Peyer's patch (tissue), 4 donors: ENCODE measurements around the gene PEAK1. TPM values are rescaled to one million over a fixed set of nuclear protein-coding genes. Genes with fewer than 3 reads are reported as not detected.

ENCODE experiments used
- DNase-seq, 3 donors: peaks; one replicate each; pipeline ENCODE4 v3.0.0-alpha.2; 2017 to 2019
- H3K27ac ChIP-seq, 4 donors: fragments of 200-600 bp; sonication (generic); one replicate each; pipeline ENCODE4 v1.5.1; 2016 to 2019
- H3K27me3 ChIP-seq, 2 donors: fragments of 200-600 bp; sonication (generic); one replicate each; pipeline ENCODE4 v1.5.1; 2019
- H3K36me3 ChIP-seq, 3 donors: fragments of 200-600 bp; sonication (generic); one replicate each; pipeline ENCODE4 v1.5.1; 2016 to 2019
- H3K4me1 ChIP-seq, 4 donors: fragments of 200-600 bp; sonication (generic); one replicate each; pipeline ENCODE4 v1.5.1; 2016 to 2019
- H3K4me3 ChIP-seq, 4 donors: fragments of 200-600 bp; sonication (generic); 1 replicate in 3 of 4; 2 replicates in 1 of 4; pipeline ENCODE4 v1.5.1; 2016 to 2019; ENCODE audit warnings: mild to moderate bottlenecking in 1 of 4
- H3K9me3 ChIP-seq, 4 donors: fragments of 200-600 bp; sonication (generic); one replicate each; pipeline ENCODE4 v1.5.1; 2016 to 2019; ENCODE audit warnings: mild to moderate bottlenecking in 1 of 4
- POLR2A ChIP-seq, 2 donors: fragments of 450-650 bp; IDR thresholded peaks; one replicate each; pipeline ENCODE4 v1.5.1; 2017; ENCODE audit warnings: antibody characterized with exemption in 2 of 2, mild to moderate bottlenecking in 2 of 2, moderate library complexity in 2 of 2
- total RNA-seq, 4 donors: library from RNA; depleted of rRNA; stranded (reverse); fragments of >200 nt; gene quantifications; one replicate each; pipeline ENCODE4 v1.1.0, GENCODE V29; 2016
- TF ChIP-seq, protein P1 (sequence below), 6 experiments: fragments of 450-650 bp in 4 of 6; fragments of 200-600 bp in 2 of 6; sonication (generic) in 1 of 6; IDR thresholded peaks; one replicate each; pipeline ENCODE4 v1.5.1; 2017 to 2019; ENCODE audit warnings: antibody characterized with exemption in 6 of 6, mild to moderate bottlenecking in 3 of 6, moderate library complexity in 1 of 6

PEAK1 gene
- total RNA-seq, 4 donors from 2014 or later: 28.7 to 81.7 (median 52.4) TPM

DNA sequence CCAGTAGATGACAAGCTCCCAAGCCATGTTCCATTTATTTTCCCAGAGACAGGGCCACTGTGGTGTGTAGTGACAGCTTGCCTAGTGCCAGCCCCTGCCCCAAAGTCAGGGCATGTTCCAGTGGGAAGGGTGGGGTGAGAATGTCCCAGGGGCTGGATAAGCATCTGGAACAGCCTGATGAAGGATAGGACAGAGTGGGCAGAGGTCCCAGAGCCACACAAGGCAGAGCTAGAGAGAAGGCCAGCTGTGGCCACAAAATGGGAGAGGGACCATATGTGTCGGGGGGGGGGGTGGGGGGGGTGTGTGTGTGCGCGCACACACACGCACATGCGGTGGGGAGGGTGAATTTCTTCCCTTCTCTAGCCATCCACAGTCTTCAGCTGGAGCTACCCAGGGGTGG is 322.0 kb downstream of the PEAK1 start:
- DNase-seq: no peak
- Histone ChIP-seq H3K27ac (no peak overlapping the region), H3K4me1 (no peaks in the 10 kb centered on the region), H3K4me3 (no peak overlapping the region), H3K27me3 (no peaks in the 10 kb centered on the region), H3K36me3 (no peaks in the 10 kb centered on the region), H3K9me3 (no peaks in the 10 kb centered on the region)
- TF ChIP-seq POLR2A (IDR thresholded peaks at IDR 0.05): no peak
- TF ChIP-seq, protein P1, sequence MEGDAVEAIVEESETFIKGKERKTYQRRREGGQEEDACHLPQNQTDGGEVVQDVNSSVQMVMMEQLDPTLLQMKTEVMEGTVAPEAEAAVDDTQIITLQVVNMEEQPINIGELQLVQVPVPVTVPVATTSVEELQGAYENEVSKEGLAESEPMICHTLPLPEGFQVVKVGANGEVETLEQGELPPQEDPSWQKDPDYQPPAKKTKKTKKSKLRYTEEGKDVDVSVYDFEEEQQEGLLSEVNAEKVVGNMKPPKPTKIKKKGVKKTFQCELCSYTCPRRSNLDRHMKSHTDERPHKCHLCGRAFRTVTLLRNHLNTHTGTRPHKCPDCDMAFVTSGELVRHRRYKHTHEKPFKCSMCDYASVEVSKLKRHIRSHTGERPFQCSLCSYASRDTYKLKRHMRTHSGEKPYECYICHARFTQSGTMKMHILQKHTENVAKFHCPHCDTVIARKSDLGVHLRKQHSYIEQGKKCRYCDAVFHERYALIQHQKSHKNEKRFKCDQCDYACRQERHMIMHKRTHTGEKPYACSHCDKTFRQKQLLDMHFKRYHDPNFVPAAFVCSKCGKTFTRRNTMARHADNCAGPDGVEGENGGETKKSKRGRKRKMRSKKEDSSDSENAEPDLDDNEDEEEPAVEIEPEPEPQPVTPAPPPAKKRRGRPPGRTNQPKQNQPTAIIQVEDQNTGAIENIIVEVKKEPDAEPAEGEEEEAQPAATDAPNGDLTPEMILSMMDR (IDR thresholded peaks at IDR 0.05): no peak

GRCh38 chr15:77097248-77097721 is 322.6 kb downstream of the PEAK1 start:
- Histone ChIP-seq H3K4me1 (no peaks in the 10 kb centered on the region), H3K9me3 (no peaks in the 10 kb centered on the region), H3K27me3 (no peaks in the 10 kb centered on the region), H3K27ac (no peak overlapping the region), H3K36me3 (no peaks in the 10 kb centered on the region), H3K4me3 (no peak overlapping the region)
- TF ChIP-seq, protein P1 (IDR thresholded peaks at IDR 0.05): no peak
- TF ChIP-seq POLR2A (IDR thresholded peaks at IDR 0.05): no peak
- no peak for DNase-seq

- Histone ChIP-seq H3K27ac (no peak overlapping the region), H3K4me1 (no peaks in the 10 kb centered on the region), H3K27me3 (no peaks in the 10 kb centered on the region), H3K9me3 (no peaks in the 10 kb centered on the region), H3K36me3 (no peaks in the 10 kb centered on the region), H3K4me3 (no peak overlapping the region)
- TF ChIP-seq, protein P1 (IDR thresholded peaks at IDR 0.05): no peak
- no peak for TF ChIP-seq POLR2A (IDR thresholded peaks at IDR 0.05)
- no peak for DNase-seq
Observed at GRCh38 chr15:77096541-77096940, 323.4 kb downstream of the PEAK1 start.

DNA sequence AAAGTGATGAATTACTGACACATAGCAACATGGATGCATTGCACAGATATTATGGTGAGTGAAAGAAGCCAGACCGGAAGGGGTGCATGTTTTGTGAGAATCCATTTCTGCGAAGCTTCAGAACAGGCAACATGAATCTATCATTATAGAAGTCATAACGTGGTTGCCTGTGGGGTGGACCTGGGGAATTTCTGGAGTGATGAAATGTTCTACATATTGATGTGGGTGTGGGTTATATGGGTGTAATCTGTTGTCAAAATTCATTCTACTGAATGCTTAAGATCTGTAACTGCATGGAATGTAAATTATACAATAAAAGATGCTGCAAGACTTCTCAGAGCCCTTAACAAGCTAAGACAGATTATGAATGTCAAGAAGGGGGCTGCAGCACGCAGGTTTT is 323.8 kb downstream of the PEAK1 start:
- Histone ChIP-seq H3K9me3 (no peaks in the 10 kb centered on the region), H3K36me3 (no peaks in the 10 kb centered on the region), H3K27me3 (no peaks in the 10 kb centered on the region), H3K4me3 (no peak overlapping the region), H3K4me1 (no peaks in the 10 kb centered on the region), H3K27ac (no peak overlapping the region)
- no peak for DNase-seq
- TF ChIP-seq, protein P1 (IDR thresholded peaks at IDR 0.05): no peak
- no peak for TF ChIP-seq POLR2A (IDR thresholded peaks at IDR 0.05)

GRCh38 chr15:77094397-77095030 is 325.4 kb downstream of the PEAK1 start:
- TF ChIP-seq POLR2A (IDR thresholded peaks at IDR 0.05): no peak
- TF ChIP-seq, protein P1 (IDR thresholded peaks at IDR 0.05): no peak
- no peak for DNase-seq
- H3K4me1 ChIP-seq: no peaks in the 10 kb centered on the region
- no peaks in the 10 kb centered on the region for H3K9me3 ChIP-seq
- H3K36me3 ChIP-seq: no peaks in the 10 kb centered on the region
- no peaks in the 10 kb centered on the region for H3K27me3 ChIP-seq
- H3K4me3 ChIP-seq: no peak overlapping the region
- H3K27ac ChIP-seq: no peak overlapping the region
